ENCODE results near the gene LETM1.

DNA sequence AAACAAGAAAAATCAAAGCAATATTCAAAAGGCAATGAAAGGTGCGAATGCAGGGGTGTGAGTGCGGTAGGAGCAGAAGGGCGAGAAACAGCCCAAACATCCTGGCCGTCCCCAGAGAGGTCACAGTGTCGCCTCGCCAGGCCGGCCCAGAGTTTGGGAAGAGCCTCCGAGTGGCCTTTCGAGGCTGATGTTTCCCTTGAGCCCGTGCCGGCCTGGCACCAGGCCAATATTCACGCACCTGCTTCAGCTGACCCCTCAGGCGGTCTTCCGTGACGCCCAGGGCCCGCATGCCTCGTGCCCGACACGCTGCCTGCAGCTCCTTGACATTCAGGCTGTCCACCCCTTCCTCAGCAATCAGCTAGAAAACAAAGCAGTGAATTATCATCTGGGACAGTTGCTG lies 30.6 kb downstream of the LETM1 start:
- TF ChIP-seq POLR2AphosphoS5 (IDR thresholded peaks at IDR 0.05; ENCODE audit: borderline replicate concordance, low read depth, low read length): no peak
- no peak for TF ChIP-seq EZH2 (IDR thresholded peaks at IDR 0.05)

Data from SK-N-MC (cell line).